ENCODE measurements around the gene FCAR. TPM values are rescaled to one million over a fixed set of nuclear protein-coding genes. Genes with fewer than 3 reads are reported as not detected.
"Not testable (repeated sequence)": the region's sequence is repeated elsewhere in the genome, so short reads cannot be mapped to it uniquely, and the experiment has no call there.

Gene FCAR
- polyA plus RNA-seq, 3 donors: 147 to 239 (median 173) TPM

- Mint-ChIP-seq H3K27ac (peak overlapping the region in 3 of 7 donors; percentile 28 to 72 (median 51)), H3K9me3 (peaks cover 0 to 8% (median 0%) of the 10 kb centered on the region in 7 donors), H3K4me3 (no peak overlapping the region), H3K36me3 (peaks cover 21 to 31% of the 10 kb centered on the region in 2 donors), H3K27me3 (ENCODE audit: low read depth in 3 of 3) (peaks cover 4 to 21% (median 19%) of the 10 kb centered on the region in 3 donors), H3K4me1 (peaks cover 50% of the 10 kb centered on the region)
- H3K4me2 ChIP-seq (replicated peaks; ENCODE audit: extremely low read depth, low read length, poor library complexity, severe bottlenecking): no peak overlapping the region
- no peak for DNase-seq
- H3K9me3 ChIP-seq (replicated peaks in 1 of 2; ENCODE audit: control insufficient read depth in 1 of 2, insufficient read depth in 1 of 2, low read length in 2 of 2): no peaks in the 10 kb centered on the region
- H4K20me1 ChIP-seq (ENCODE audit: insufficient read depth, low read length): peaks cover 23% of the 10 kb centered on the region
- peaks cover 3 to 20% of the 10 kb centered on the region in 2 donors for H3K4me1 ChIP-seq (ENCODE audit: control insufficient read depth in 1 of 2, insufficient read depth in 2 of 2, low read length in 2 of 2)
- no peak overlapping the region for H3K4me3 ChIP-seq (replicated peaks in 1 of 3; ENCODE audit: low read depth in 2 of 3, low read length in 3 of 3)
- no peak for TF ChIP-seq CTCF (IDR thresholded peaks at IDR 0.05)
- intact Hi-C loops (cut with micrococcal nuclease): no loop called here
- H3K79me2 ChIP-seq (ENCODE audit: insufficient read depth, low read length): no peaks in the 10 kb centered on the region
- no peak overlapping the region for H2AFZ ChIP-seq (ENCODE audit: insufficient read depth, low read depth, low read length, poor library complexity, severe bottlenecking)
- 100% methylated on average over 2 of the region's 2 CpGs for WGBS (ENCODE audit: insufficient coverage)
- H3K27ac ChIP-seq (ENCODE audit: low read depth in 1 of 2, low read length in 2 of 2): no peak overlapping the region
- H3K27me3 ChIP-seq (ENCODE audit: control insufficient read depth in 2 of 2, insufficient read depth in 2 of 2, low read length in 2 of 2): no peaks in the 10 kb centered on the region
- no peak overlapping the region for H3K9ac ChIP-seq (ENCODE audit: insufficient read depth, low read length, poor library complexity, severe bottlenecking)
- H3K36me3 ChIP-seq (replicated peaks in 1 of 2; ENCODE audit: control insufficient read depth in 1 of 2, insufficient read depth in 2 of 2, low read length in 2 of 2): peaks cover 7 to 14% of the 10 kb centered on the region in 2 donors
Measured at GRCh38 chr19:54896036-54896435, 22.0 kb downstream of the FCAR start.

GRCh38 chr19:54898685-54899084 is 24.6 kb downstream of the FCAR start:
- H3K27ac ChIP-seq (ENCODE audit: low read depth in 1 of 2, low read length in 2 of 2); DNase-seq; H3K9ac ChIP-seq (ENCODE audit: insufficient read depth, low read length, poor library complexity, severe bottlenecking); intact Hi-C loops (cut with micrococcal nuclease); H2AFZ ChIP-seq (ENCODE audit: insufficient read depth, low read depth, low read length, poor library complexity, severe bottlenecking); H3K27me3 ChIP-seq (ENCODE audit: control insufficient read depth in 2 of 2, insufficient read depth in 2 of 2, low read length in 2 of 2); H3K4me3 ChIP-seq (replicated peaks in 1 of 3; ENCODE audit: low read depth in 2 of 3, low read length in 3 of 3); H3K79me2 ChIP-seq (ENCODE audit: insufficient read depth, low read length); H3K4me2 ChIP-seq (replicated peaks; ENCODE audit: extremely low read depth, low read length, poor library complexity, severe bottlenecking); H3K36me3 ChIP-seq (replicated peaks in 1 of 2; ENCODE audit: control insufficient read depth in 1 of 2, insufficient read depth in 2 of 2, low read length in 2 of 2); H3K9me3 ChIP-seq (replicated peaks in 1 of 2; ENCODE audit: control insufficient read depth in 1 of 2, insufficient read depth in 1 of 2, low read length in 2 of 2); H4K20me1 ChIP-seq (ENCODE audit: insufficient read depth, low read length); H3K9me3 Mint-ChIP-seq; H3K4me3 Mint-ChIP-seq: not testable (repeated sequence)
- H3K27me3 Mint-ChIP-seq (ENCODE audit: low read depth in 3 of 3): peaks cover 4 to 24% (median 19%) of the 10 kb centered on the region in 3 donors
- 90% methylated on average over 5 of the region's 7 CpGs for WGBS (ENCODE audit: insufficient coverage)
- peaks cover 18 to 39% of the 10 kb centered on the region in 2 donors for H3K4me1 ChIP-seq (ENCODE audit: control insufficient read depth in 1 of 2, insufficient read depth in 2 of 2, low read length in 2 of 2)
- peaks cover 3 to 18% of the 10 kb centered on the region in 2 donors for H3K36me3 Mint-ChIP-seq
- H3K4me1 Mint-ChIP-seq: peaks cover 66% of the 10 kb centered on the region
- peak overlapping the region in 1 of 7 donors; percentile 17 for H3K27ac Mint-ChIP-seq

GRCh38 chr19:54899646-54900045 is 25.6 kb downstream of the FCAR start:
- not testable (repeated sequence) for H3K4me2 ChIP-seq (replicated peaks; ENCODE audit: extremely low read depth, low read length, poor library complexity, severe bottlenecking); H3K4me3 Mint-ChIP-seq; H3K27me3 ChIP-seq (ENCODE audit: control insufficient read depth in 2 of 2, insufficient read depth in 2 of 2, low read length in 2 of 2); DNase-seq; H3K9ac ChIP-seq (ENCODE audit: insufficient read depth, low read length, poor library complexity, severe bottlenecking); H4K20me1 ChIP-seq (ENCODE audit: insufficient read depth, low read length); H2AFZ ChIP-seq (ENCODE audit: insufficient read depth, low read depth, low read length, poor library complexity, severe bottlenecking); H3K27ac ChIP-seq (ENCODE audit: low read depth in 1 of 2, low read length in 2 of 2); H3K9me3 ChIP-seq (replicated peaks in 1 of 2; ENCODE audit: control insufficient read depth in 1 of 2, insufficient read depth in 1 of 2, low read length in 2 of 2); H3K4me3 ChIP-seq (replicated peaks in 1 of 3; ENCODE audit: low read depth in 2 of 3, low read length in 3 of 3); H3K36me3 ChIP-seq (replicated peaks in 1 of 2; ENCODE audit: control insufficient read depth in 1 of 2, insufficient read depth in 2 of 2, low read length in 2 of 2); H3K9me3 Mint-ChIP-seq; H3K79me2 ChIP-seq (ENCODE audit: insufficient read depth, low read length)
- intact Hi-C loops (cut with micrococcal nuclease): loop anchor here in 1 of 2 donors (5.0 kb wide), 1 partner anchor 237 kb away; the partner anchor contains the start of gene LILRB4
- H3K27ac Mint-ChIP-seq: peak overlapping the region in 6 of 7 donors; percentile 1 to 97 (median 80)
- peaks cover 4 to 26% (median 15%) of the 10 kb centered on the region in 3 donors for H3K27me3 Mint-ChIP-seq (ENCODE audit: low read depth in 3 of 3)
- peaks cover 18 to 39% of the 10 kb centered on the region in 2 donors for H3K4me1 ChIP-seq (ENCODE audit: control insufficient read depth in 1 of 2, insufficient read depth in 2 of 2, low read length in 2 of 2)
- H3K4me1 Mint-ChIP-seq: peaks cover 66% of the 10 kb centered on the region
- 92% methylated on average over 9 of the region's 9 CpGs for WGBS (ENCODE audit: insufficient coverage)
- peaks cover 3 to 18% of the 10 kb centered on the region in 2 donors for H3K36me3 Mint-ChIP-seq

- peaks cover 69% of the 10 kb centered on the region for H3K4me1 Mint-ChIP-seq
- not testable (repeated sequence) for H4K20me1 ChIP-seq (ENCODE audit: insufficient read depth, low read length); H3K9me3 Mint-ChIP-seq; H3K36me3 ChIP-seq (replicated peaks in 1 of 2; ENCODE audit: control insufficient read depth in 1 of 2, insufficient read depth in 2 of 2, low read length in 2 of 2); H3K4me3 ChIP-seq (replicated peaks in 1 of 3; ENCODE audit: low read depth in 2 of 3, low read length in 3 of 3); H2AFZ ChIP-seq (ENCODE audit: insufficient read depth, low read depth, low read length, poor library complexity, severe bottlenecking); H3K79me2 ChIP-seq (ENCODE audit: insufficient read depth, low read length); H3K9me3 ChIP-seq (replicated peaks in 1 of 2; ENCODE audit: control insufficient read depth in 1 of 2, insufficient read depth in 1 of 2, low read length in 2 of 2)
- DNase-seq: peak; percentile 88 to 95 (median 89)
- WGBS (ENCODE audit: insufficient coverage): 0% methylated on average over 3 of the region's 8 CpGs
- peak overlapping the region; percentile 97 to 100 (median 99) for H3K27ac Mint-ChIP-seq
- peak overlapping the region in 1 of 2 donors; percentile 69 for H3K4me3 Mint-ChIP-seq
- Histone ChIP-seq H3K4me1 (ENCODE audit: control insufficient read depth in 1 of 2, insufficient read depth in 2 of 2, low read length in 2 of 2) (peaks cover 18 to 36% of the 10 kb centered on the region in 2 donors), H3K27me3 (ENCODE audit: control insufficient read depth in 2 of 2, insufficient read depth in 2 of 2, low read length in 2 of 2) (peaks cover 0 to 13% of the 10 kb centered on the region in 2 donors), H3K9ac (ENCODE audit: insufficient read depth, low read length, poor library complexity, severe bottlenecking) (peak overlapping the region; percentile 41), H3K4me2 (replicated peaks; ENCODE audit: extremely low read depth, low read length, poor library complexity, severe bottlenecking) (peak overlapping the region; percentile 35), H3K27ac (ENCODE audit: low read depth in 1 of 2, low read length in 2 of 2) (peak overlapping the region; percentile 81 to 89)
- intact Hi-C loops (cut with micrococcal nuclease): loop anchor here in 1 of 2 donors (5.0 kb wide), 1 partner anchor 239 kb away; the partner anchor contains the start of gene LILRB4
- H3K36me3 Mint-ChIP-seq: peaks cover 3 to 18% of the 10 kb centered on the region in 2 donors
- peaks cover 13 to 36% (median 22%) of the 10 kb centered on the region in 3 donors for H3K27me3 Mint-ChIP-seq (ENCODE audit: low read depth in 3 of 3)
Measured at GRCh38 chr19:54901153-54901552, 27.1 kb downstream of the FCAR start.

All from CD14-positive monocyte (primary cell).